ENCODE results near the gene ALG1L2.
"Not testable (repeated sequence)": the region's sequence is repeated elsewhere in the genome, so short reads cannot be mapped to it uniquely, and the experiment has no call there.

DNA sequence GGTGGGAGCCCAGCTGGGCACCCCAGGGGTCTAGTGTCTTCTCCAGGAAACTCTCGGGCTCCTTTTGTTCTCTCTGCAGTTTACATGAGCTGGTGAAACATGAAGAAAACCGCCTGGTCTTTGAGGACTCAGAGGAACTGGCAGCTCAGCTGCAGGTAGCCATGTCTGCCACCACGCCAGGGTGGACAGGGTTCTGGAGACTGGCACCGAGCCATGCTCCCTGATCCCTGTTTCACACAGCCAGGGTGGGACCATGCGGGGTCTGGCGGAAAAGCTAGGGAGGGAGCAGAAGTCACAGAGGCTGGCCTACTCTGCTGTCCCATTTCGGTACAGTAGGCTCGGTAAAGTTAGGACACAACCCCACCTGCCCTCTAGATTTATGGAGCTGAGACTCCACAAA is 15.5 kb downstream of the ALG1L2 start:
- not testable (repeated sequence) for TF ChIP-seq CTCF, POLR2A, EP300 (IDR thresholded peaks at IDR 0.05)

All from ovary (tissue), 3 donors.